ENCODE data around the gene ZNF197. TPM values are rescaled to one million over a fixed set of nuclear protein-coding genes. Genes with fewer than 3 reads are reported as not detected.
A peak's percentile ranks its signal among the peaks of the same experiment; 100 is the strongest.

The ZNF197 gene
- total RNA-seq, 1 experiment from 2014 or later = 16.4 TPM

DNA sequence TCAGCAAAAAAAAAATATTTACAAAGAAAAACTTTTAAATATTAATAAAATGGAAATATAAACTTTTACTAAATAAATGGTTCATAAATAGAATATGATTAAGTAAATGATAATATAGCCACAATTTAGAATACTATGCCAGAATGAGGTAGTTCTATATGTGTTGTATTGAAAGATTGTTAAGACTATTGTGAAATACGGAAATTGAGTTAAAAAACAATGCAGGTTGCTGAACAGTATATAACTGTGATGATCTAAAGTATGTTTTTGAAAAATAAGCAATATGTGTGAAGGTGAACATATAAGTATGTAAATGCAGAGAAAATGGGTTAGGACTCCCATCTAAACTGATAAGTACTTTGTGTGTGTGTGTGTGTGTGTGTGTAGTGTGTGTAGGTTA, 24.9 kb downstream of the ZNF197 start:
- TF ChIP-seq FOXJ3 (CRISPR knock-in tag; IDR thresholded peaks at IDR 0.05; ENCODE audit: borderline replicate concordance) = no peak
- TF ChIP-seq ATF3 (CRISPR knock-in tag; conservative IDR thresholded peaks at IDR 0.05) = no peak
- peaks cover 37% of the 10 kb centered on the region for H3K36me3 Mint-ChIP-seq
- H3K4me3 Mint-ChIP-seq = peak overlapping the region; percentile 91
- no peak overlapping the region for H3K27ac Mint-ChIP-seq
- ChIA-PET CTCF (no interaction called here), POLR2A (no interaction called here)
- peaks cover 13% of the 10 kb centered on the region for H3K4me1 Mint-ChIP-seq
- H3K27me3 Mint-ChIP-seq (ENCODE audit: low read depth) = no peaks in the 10 kb centered on the region
- peaks cover 4% of the 10 kb centered on the region; the same call in 1 of the 2 replicates for H3K9me3 Mint-ChIP-seq
- ATAC-seq = no peak
- DNase-seq (ENCODE audit: low spot score) = no peak

GRCh38 chr3:44654039-44654438, 29.2 kb downstream of the ZNF197 start:
- Mint-ChIP-seq H3K27me3 (ENCODE audit: low read depth) (no peaks in the 10 kb centered on the region), H3K36me3 (peaks cover 67% of the 10 kb centered on the region), H3K27ac (no peak overlapping the region), H3K4me3 (no peak overlapping the region), H3K9me3 (no peaks in the 10 kb centered on the region), H3K4me1 (peaks cover 6% of the 10 kb centered on the region)
- ChIA-PET CTCF (no interaction called here), POLR2A (no interaction called here)
- DNase-seq (ENCODE audit: low spot score) (no peak), ATAC-seq (no peak)
- TF ChIP-seq FOXJ3 (CRISPR knock-in tag; IDR thresholded peaks at IDR 0.05; ENCODE audit: borderline replicate concordance) (no peak), MLX (CRISPR knock-in tag; IDR thresholded peaks at IDR 0.05) (no peak), ZNF263 (CRISPR knock-in tag; IDR thresholded peaks at IDR 0.05; ENCODE audit: low read depth) (no peak), MXD4 (CRISPR knock-in tag; IDR thresholded peaks at IDR 0.05; ENCODE audit: borderline replicate concordance) (no peak), TEAD1 (CRISPR knock-in tag; IDR thresholded peaks at IDR 0.05) (no peak)
- TF ChIP-seq, protein P1, sequence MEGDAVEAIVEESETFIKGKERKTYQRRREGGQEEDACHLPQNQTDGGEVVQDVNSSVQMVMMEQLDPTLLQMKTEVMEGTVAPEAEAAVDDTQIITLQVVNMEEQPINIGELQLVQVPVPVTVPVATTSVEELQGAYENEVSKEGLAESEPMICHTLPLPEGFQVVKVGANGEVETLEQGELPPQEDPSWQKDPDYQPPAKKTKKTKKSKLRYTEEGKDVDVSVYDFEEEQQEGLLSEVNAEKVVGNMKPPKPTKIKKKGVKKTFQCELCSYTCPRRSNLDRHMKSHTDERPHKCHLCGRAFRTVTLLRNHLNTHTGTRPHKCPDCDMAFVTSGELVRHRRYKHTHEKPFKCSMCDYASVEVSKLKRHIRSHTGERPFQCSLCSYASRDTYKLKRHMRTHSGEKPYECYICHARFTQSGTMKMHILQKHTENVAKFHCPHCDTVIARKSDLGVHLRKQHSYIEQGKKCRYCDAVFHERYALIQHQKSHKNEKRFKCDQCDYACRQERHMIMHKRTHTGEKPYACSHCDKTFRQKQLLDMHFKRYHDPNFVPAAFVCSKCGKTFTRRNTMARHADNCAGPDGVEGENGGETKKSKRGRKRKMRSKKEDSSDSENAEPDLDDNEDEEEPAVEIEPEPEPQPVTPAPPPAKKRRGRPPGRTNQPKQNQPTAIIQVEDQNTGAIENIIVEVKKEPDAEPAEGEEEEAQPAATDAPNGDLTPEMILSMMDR (IDR thresholded peaks at IDR 0.05) = no peak
- TF ChIP-seq, protein P2, sequence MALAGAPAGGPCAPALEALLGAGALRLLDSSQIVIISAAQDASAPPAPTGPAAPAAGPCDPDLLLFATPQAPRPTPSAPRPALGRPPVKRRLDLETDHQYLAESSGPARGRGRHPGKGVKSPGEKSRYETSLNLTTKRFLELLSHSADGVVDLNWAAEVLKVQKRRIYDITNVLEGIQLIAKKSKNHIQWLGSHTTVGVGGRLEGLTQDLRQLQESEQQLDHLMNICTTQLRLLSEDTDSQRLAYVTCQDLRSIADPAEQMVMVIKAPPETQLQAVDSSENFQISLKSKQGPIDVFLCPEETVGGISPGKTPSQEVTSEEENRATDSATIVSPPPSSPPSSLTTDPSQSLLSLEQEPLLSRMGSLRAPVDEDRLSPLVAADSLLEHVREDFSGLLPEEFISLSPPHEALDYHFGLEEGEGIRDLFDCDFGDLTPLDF (CRISPR knock-in tag; IDR thresholded peaks at IDR 0.05) = no peak
- TF ChIP-seq, protein P3, sequence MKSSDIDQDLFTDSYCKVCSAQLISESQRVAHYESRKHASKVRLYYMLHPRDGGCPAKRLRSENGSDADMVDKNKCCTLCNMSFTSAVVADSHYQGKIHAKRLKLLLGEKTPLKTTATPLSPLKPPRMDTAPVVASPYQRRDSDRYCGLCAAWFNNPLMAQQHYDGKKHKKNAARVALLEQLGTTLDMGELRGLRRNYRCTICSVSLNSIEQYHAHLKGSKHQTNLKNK (CRISPR knock-in tag; IDR thresholded peaks at IDR 0.05) = no peak
- TF ChIP-seq, protein P4, sequence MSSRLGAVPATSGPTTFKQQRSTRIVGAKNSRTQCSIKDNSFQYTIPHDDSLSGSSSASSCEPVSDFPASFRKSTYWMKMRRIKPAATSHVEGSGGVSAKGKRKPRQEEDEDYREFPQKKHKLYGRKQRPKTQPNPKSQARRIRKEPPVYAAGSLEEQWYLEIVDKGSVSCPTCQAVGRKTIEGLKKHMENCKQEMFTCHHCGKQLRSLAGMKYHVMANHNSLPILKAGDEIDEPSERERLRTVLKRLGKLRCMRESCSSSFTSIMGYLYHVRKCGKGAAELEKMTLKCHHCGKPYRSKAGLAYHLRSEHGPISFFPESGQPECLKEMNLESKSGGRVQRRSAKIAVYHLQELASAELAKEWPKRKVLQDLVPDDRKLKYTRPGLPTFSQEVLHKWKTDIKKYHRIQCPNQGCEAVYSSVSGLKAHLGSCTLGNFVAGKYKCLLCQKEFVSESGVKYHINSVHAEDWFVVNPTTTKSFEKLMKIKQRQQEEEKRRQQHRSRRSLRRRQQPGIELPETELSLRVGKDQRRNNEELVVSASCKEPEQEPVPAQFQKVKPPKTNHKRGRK (CRISPR knock-in tag; IDR thresholded peaks at IDR 0.05; ENCODE audit: borderline replicate concordance) = no peak

DNA sequence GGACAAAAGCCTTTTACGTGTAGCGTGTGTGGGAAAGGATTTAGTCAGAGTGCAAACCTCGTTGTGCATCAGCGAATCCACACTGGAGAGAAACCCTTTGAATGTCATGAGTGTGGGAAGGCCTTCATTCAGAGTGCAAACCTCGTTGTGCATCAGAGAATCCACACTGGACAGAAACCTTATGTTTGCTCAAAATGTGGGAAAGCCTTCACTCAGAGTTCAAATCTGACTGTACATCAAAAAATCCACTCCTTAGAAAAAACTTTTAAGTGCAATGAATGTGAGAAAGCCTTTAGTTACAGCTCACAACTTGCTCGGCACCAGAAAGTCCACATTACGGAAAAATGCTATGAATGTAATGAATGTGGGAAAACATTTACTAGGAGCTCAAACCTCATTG, 34.2 kb downstream of the ZNF197 start:
- H3K36me3 Mint-ChIP-seq = peaks cover 62% of the 10 kb centered on the region
- CTCF ChIA-PET = no interaction called here
- TF ChIP-seq ZBTB21 (CRISPR knock-in tag; IDR thresholded peaks at IDR 0.05; ENCODE audit: borderline replicate concordance) = no peak
- no peak for TF ChIP-seq PRRX2 (CRISPR knock-in tag; IDR thresholded peaks at IDR 0.05)
- TF ChIP-seq ZNF281 (CRISPR knock-in tag; IDR thresholded peaks at IDR 0.05) = no peak
- TF ChIP-seq NFYB (CRISPR knock-in tag; conservative IDR thresholded peaks at IDR 0.05; ENCODE audit: low read depth) = no peak
- TF ChIP-seq, protein P1 (IDR thresholded peaks at IDR 0.05) = no peak
- no peak for TF ChIP-seq ZNF263 (CRISPR knock-in tag; IDR thresholded peaks at IDR 0.05; ENCODE audit: low read depth)
- no peak for TF ChIP-seq NR3C1 (CRISPR knock-in tag; conservative IDR thresholded peaks at IDR 0.05; ENCODE audit: low read depth)
- no peak for TF ChIP-seq STAT6 (CRISPR knock-in tag; conservative IDR thresholded peaks at IDR 0.05; ENCODE audit: low read depth)
- no peak for TF ChIP-seq RORB (CRISPR knock-in tag; IDR thresholded peaks at IDR 0.05)
- TF ChIP-seq MYBL2 (CRISPR knock-in tag; IDR thresholded peaks at IDR 0.05) = no peak

More for the DNA sequence above, 34.2 kb downstream of the ZNF197 start:
- Mint-ChIP-seq H3K27me3 (ENCODE audit: low read depth) (no peaks in the 10 kb centered on the region), H3K9me3 (no peaks in the 10 kb centered on the region), H3K4me1 (no peaks in the 10 kb centered on the region), H3K27ac (no peak overlapping the region), H3K4me3 (no peak overlapping the region)
- DNase-seq (ENCODE audit: low spot score) (no peak), ATAC-seq (no peak)
- POLR2A ChIA-PET = no interaction called here

Measured in WTC11 (cell line).